ENCODE measurements around the gene CTNND1.

GRCh38 chr11:57713835-57714234 is 47.8 kb upstream of the CTNND1 start:
- TF ChIP-seq CTCF (IDR thresholded peaks at IDR 0.05) (no peak), POLR2A (IDR thresholded peaks at IDR 0.05) (no peak)

All from sigmoid colon (tissue), 3 donors.